ENCODE measurements around the gene KDF1.
A peak's percentile ranks its signal among the peaks of the same experiment; 100 is the strongest.

The KDF1 gene

DNA sequence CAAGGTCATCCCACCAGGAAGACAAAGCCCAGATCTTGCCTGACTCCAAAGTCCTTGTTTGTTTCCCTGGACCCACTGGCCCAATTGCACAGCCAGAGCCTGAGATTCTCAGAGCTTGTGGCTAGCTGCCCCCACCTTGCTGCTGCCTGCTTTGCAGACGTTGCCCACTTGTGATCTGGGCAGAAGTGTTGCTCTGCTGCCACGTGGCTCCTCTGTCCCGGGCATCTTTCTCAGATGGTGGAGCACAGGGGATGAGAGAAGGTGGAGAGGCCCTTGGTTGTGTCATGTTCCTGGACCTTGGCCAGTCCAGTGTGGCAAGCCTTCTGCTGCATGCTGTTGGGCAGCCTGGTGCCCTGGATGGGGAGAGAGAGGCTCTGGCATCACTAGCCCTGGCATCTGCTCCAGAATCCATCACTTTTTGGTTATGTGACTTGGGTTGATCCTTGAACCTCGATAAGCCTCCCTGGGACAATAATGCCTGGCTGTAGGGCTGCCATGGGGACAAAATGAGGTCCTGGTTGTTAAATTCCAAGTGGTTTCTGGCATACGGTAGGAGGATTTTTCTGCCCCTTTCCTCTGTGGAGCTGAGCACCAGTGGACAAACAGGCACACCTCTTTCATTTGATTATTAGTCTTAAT, 44.9 kb downstream of the KDF1 start:
- Histone ChIP-seq H3K36me3 (ENCODE audit: control insufficient read depth in 2 of 2, insufficient read depth in 2 of 2, low read length in 2 of 2) (no peaks in the 10 kb centered on the region), H3K9me3 (ENCODE audit: control insufficient read depth in 2 of 2, low read length in 2 of 2) (no peaks in the 10 kb centered on the region), H3K9ac (ENCODE audit: low read length in 2 of 2) (no peak overlapping the region), H3K4me1 (ENCODE audit: control insufficient read depth, insufficient read depth, low read length) (no peaks in the 10 kb centered on the region), H3K4me3 (ENCODE audit: low read length in 2 of 2) (no peak overlapping the region), H3K27ac (ENCODE audit: low read length) (no peak overlapping the region), H3K27me3 (ENCODE audit: control insufficient read depth in 1 of 2, insufficient read depth in 2 of 2, low read length in 2 of 2) (peaks cover 0 to 2% of the 10 kb centered on the region in 2 donors)

GRCh38 chr1:26913754-26914619, 46.3 kb downstream of the KDF1 start, which contains the start of gene NR0B2:
TSS of gene NR0B2 (minus strand) at chr1:26913975. CDS start at chr1:26913940, 35 bp downstream.
- Histone ChIP-seq H3K9me3 (ENCODE audit: control insufficient read depth in 2 of 2, low read length in 2 of 2) (no peaks in the 10 kb centered on the region), H3K27me3 (ENCODE audit: control insufficient read depth in 1 of 2, insufficient read depth in 2 of 2, low read length in 2 of 2) (peaks cover 0 to 2% of the 10 kb centered on the region in 2 donors), H3K9ac (ENCODE audit: low read length in 2 of 2) (no peak within 1 kb of the TSS), H3K4me1 (ENCODE audit: control insufficient read depth, insufficient read depth, low read length) (no peaks in the 10 kb centered on the region), H3K4me3 (ENCODE audit: low read length in 2 of 2) (no peak within 1 kb of the TSS), H3K27ac (ENCODE audit: low read length) (no peak within 1 kb of the TSS), H3K36me3 (ENCODE audit: control insufficient read depth in 2 of 2, insufficient read depth in 2 of 2, low read length in 2 of 2) (no peaks in the 10 kb centered on the region)

GRCh38 chr1:26913389-26913753, 46.9 kb downstream of the KDF1 start:
- H3K27ac ChIP-seq (ENCODE audit: low read length) = no peak overlapping the region
- no peaks in the 10 kb centered on the region for H3K4me1 ChIP-seq (ENCODE audit: control insufficient read depth, insufficient read depth, low read length)
- no peak overlapping the region for H3K4me3 ChIP-seq (ENCODE audit: low read length in 2 of 2)
- no peaks in the 10 kb centered on the region for H3K9me3 ChIP-seq (ENCODE audit: control insufficient read depth in 2 of 2, low read length in 2 of 2)
- H3K9ac ChIP-seq (ENCODE audit: low read length in 2 of 2) = no peak overlapping the region
- no peaks in the 10 kb centered on the region for H3K36me3 ChIP-seq (ENCODE audit: control insufficient read depth in 2 of 2, insufficient read depth in 2 of 2, low read length in 2 of 2)
- peaks cover 0 to 2% of the 10 kb centered on the region in 2 donors for H3K27me3 ChIP-seq (ENCODE audit: control insufficient read depth in 1 of 2, insufficient read depth in 2 of 2, low read length in 2 of 2)

DNA sequence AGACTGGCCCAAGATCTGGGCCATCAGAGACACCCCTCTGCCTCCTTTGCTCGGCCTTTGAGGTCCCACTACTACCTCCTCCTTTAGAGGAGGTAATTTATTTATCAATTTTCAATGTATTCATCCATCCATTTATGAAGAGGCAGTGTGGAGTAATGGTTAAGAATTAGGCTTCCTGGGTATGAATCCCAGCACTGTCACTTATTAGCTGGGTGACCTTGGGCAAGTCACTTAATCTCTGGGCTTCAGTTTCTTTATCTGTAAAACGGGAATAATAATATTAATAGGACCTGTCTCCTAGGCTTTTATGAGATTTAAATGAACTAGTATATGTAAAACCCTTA, 48.1 kb downstream of the KDF1 start:
- no peak overlapping the region for H3K27ac ChIP-seq (ENCODE audit: low read length)
- H3K9me3 ChIP-seq (ENCODE audit: control insufficient read depth in 2 of 2, low read length in 2 of 2) = no peaks in the 10 kb centered on the region
- peaks cover 0 to 2% of the 10 kb centered on the region in 2 donors for H3K27me3 ChIP-seq (ENCODE audit: control insufficient read depth in 1 of 2, insufficient read depth in 2 of 2, low read length in 2 of 2)
- no peaks in the 10 kb centered on the region for H3K4me1 ChIP-seq (ENCODE audit: control insufficient read depth, insufficient read depth, low read length)
- no peak overlapping the region for H3K4me3 ChIP-seq (ENCODE audit: low read length in 2 of 2)
- no peak overlapping the region for H3K9ac ChIP-seq (ENCODE audit: low read length in 2 of 2)
- no peaks in the 10 kb centered on the region for H3K36me3 ChIP-seq (ENCODE audit: control insufficient read depth in 2 of 2, insufficient read depth in 2 of 2, low read length in 2 of 2)

DNA sequence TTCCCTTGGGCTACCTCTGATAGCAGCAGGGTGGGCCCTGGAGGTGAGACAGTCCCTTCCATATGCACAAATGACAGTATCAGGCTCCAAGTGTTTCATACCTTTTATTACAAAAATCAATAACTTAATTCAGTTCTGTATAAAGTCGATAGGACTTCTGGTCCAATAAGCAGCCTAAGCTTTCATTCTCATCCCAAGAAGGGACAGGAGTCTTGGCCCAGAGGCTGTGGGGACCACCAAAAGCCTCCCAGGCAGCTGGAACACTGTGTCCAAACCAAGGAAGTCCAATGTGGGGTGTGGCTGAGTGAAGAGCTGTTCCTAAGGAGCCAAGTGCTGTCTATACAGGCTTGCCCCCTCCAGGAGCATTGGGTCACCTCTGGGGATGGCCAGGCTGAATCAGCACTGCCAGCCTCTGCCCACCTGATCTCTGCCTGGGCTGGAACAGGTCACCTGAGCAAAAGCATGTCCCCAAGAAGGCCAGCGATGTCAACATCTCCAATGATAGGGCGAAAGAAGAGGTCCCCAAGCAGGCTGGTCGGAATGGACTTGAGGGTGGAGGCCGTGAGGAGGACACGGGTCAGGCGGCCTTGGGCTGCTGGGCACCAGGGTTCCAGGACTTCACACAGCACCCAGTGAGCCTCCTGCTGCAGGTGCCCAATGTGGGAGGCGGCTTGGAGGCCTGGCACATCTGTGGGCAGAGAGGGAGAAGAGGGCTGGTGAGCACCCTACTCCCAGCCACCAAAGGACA, 48.7 kb downstream of the KDF1 start:
- H3K9ac ChIP-seq (ENCODE audit: low read length in 2 of 2) = no peak overlapping the region
- no peaks in the 10 kb centered on the region for H3K9me3 ChIP-seq (ENCODE audit: control insufficient read depth in 2 of 2, low read length in 2 of 2)
- H3K4me1 ChIP-seq (ENCODE audit: control insufficient read depth, insufficient read depth, low read length) = no peaks in the 10 kb centered on the region
- H3K27ac ChIP-seq (ENCODE audit: low read length) = no peak overlapping the region
- no peaks in the 10 kb centered on the region for H3K36me3 ChIP-seq (ENCODE audit: control insufficient read depth in 2 of 2, insufficient read depth in 2 of 2, low read length in 2 of 2)
- H3K27me3 ChIP-seq (ENCODE audit: control insufficient read depth in 1 of 2, insufficient read depth in 2 of 2, low read length in 2 of 2) = peaks cover 0 to 2% of the 10 kb centered on the region in 2 donors
- H3K4me3 ChIP-seq (ENCODE audit: low read length in 2 of 2) = no peak overlapping the region

DNA sequence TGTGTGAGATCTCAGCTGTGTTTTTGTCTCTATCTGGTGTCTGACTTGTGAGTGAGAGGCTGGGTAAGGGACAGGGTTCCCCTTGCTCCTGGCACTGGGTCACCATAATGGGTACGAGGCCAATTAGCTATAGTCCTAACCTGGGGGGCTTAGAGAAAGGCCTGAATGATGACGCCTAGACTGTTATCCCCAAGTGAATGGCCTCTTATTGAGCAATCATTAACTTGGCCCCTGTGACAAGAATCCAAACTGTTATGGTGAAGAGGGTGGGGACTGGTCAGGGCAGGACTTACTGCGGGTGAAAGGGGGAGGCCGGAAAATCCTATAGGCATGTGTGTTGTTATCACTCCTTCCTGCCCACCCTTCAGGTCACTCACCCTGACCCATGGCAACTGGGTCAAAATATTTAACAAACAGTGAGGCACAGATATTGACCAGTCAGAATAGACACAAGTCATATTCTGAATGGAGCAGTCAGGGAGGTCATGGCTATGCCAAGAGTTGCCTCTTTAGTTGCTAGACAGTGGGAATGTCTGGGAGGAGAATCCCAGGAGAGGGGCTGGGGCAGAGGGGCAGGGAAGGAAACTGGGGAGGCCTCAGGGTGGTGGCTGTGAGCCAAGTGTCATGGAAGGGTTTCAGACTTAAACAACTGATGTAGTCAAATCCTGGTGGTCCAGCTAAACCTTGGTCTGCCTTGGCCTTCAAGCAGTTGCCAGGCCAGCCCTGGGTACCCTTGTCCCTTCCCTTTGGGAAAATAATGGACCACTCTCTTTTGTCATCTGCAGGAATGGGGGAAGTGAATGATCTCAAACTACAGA, 49.7 kb downstream of the KDF1 start:
- Histone ChIP-seq H3K27ac (ENCODE audit: low read length) (no peak overlapping the region), H3K9me3 (ENCODE audit: control insufficient read depth in 2 of 2, low read length in 2 of 2) (no peaks in the 10 kb centered on the region), H3K9ac (ENCODE audit: low read length in 2 of 2) (no peak overlapping the region), H3K4me3 (ENCODE audit: low read length in 2 of 2) (no peak overlapping the region), H3K4me1 (ENCODE audit: control insufficient read depth, insufficient read depth, low read length) (no peaks in the 10 kb centered on the region), H3K27me3 (ENCODE audit: control insufficient read depth in 1 of 2, insufficient read depth in 2 of 2, low read length in 2 of 2) (peaks cover 0 to 2% of the 10 kb centered on the region in 2 donors), H3K36me3 (ENCODE audit: control insufficient read depth in 2 of 2, insufficient read depth in 2 of 2, low read length in 2 of 2) (no peaks in the 10 kb centered on the region)

DNA sequence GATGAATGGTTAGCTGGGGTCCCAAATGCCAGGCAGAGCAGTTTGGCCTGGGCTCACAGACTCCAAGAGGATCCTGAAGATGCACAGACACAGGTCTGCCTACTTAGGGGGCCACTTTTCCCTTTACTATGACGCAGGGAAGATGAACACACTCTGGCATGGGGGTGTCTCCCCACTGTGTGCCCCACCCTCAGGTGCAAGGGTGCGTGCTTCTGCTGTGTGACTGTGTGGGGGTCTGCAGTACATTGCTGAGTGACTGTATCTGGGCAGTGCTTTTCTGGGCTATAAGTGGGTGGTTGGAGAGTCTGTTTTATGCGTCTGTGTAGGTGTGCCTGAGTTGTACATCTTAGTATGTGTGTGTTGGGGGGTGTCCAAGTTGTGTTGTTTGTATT, 50.3 kb downstream of the KDF1 start:
- peaks cover 0 to 2% of the 10 kb centered on the region in 2 donors for H3K27me3 ChIP-seq (ENCODE audit: control insufficient read depth in 1 of 2, insufficient read depth in 2 of 2, low read length in 2 of 2)
- no peaks in the 10 kb centered on the region for H3K9me3 ChIP-seq (ENCODE audit: control insufficient read depth in 2 of 2, low read length in 2 of 2)
- H3K9ac ChIP-seq (ENCODE audit: low read length in 2 of 2) = no peak overlapping the region
- no peaks in the 10 kb centered on the region for H3K36me3 ChIP-seq (ENCODE audit: control insufficient read depth in 2 of 2, insufficient read depth in 2 of 2, low read length in 2 of 2)
- H3K4me1 ChIP-seq (ENCODE audit: control insufficient read depth, insufficient read depth, low read length) = no peaks in the 10 kb centered on the region
- no peak overlapping the region for H3K27ac ChIP-seq (ENCODE audit: low read length)
- H3K4me3 ChIP-seq (ENCODE audit: low read length in 2 of 2) = no peak overlapping the region

GRCh38 chr1:26907071-26907917, 53.0 kb downstream of the KDF1 start:
- no peak overlapping the region for H3K27ac ChIP-seq (ENCODE audit: low read length)
- H3K27me3 ChIP-seq (ENCODE audit: control insufficient read depth in 1 of 2, insufficient read depth in 2 of 2, low read length in 2 of 2) = no peaks in the 10 kb centered on the region
- H3K9ac ChIP-seq (ENCODE audit: low read length in 2 of 2) = no peak overlapping the region
- H3K4me1 ChIP-seq (ENCODE audit: control insufficient read depth, insufficient read depth, low read length) = no peaks in the 10 kb centered on the region
- no peaks in the 10 kb centered on the region for H3K36me3 ChIP-seq (ENCODE audit: control insufficient read depth in 2 of 2, insufficient read depth in 2 of 2, low read length in 2 of 2)
- H3K4me3 ChIP-seq (ENCODE audit: low read length in 2 of 2) = no peak overlapping the region
- H3K9me3 ChIP-seq (ENCODE audit: control insufficient read depth in 2 of 2, low read length in 2 of 2) = no peaks in the 10 kb centered on the region

DNA sequence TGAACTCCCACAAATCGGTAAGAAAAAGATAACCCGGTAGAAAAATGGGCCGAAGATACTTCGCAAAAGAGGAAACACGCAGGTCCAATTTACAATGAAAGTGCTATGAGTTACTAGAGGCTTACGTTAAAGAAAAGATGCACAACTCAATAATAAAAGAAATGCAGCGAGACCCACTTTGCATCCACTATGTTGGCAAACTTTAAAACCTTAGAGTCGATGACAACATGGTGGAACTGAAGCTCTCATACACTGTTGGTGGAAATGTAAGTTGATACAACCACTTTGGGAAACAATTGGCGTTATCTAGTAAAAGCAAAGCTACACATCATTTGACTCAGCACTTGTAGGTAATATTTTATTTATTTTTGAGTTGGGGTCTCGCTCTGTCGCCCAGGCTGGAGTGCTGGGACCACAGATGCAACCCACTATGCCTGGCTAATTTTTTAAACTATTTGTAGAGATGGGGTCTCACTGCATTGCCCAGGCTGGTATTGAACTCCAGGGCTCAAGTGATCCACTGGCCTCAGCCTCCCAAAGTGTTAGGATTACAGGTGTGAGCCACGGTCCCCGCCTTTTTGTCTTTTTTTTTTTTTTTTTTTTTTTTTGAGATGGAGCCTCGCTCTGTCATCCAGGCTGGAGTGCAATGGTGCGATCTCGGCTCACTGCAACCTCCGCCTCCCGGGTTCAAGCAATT, 59.3 kb downstream of the KDF1 start:
- Histone ChIP-seq H3K9me3 (ENCODE audit: control insufficient read depth in 2 of 2, low read length in 2 of 2) (no peaks in the 10 kb centered on the region), H3K4me3 (ENCODE audit: low read length in 2 of 2) (peak overlapping the region; percentile 93 to 99), H3K9ac (ENCODE audit: low read length in 2 of 2) (peak overlapping the region; percentile 92 to 96), H3K36me3 (ENCODE audit: control insufficient read depth in 2 of 2, insufficient read depth in 2 of 2, low read length in 2 of 2) (peaks cover 9 to 10% of the 10 kb centered on the region in 2 donors), H3K4me1 (ENCODE audit: control insufficient read depth, insufficient read depth, low read length) (peaks cover 21% of the 10 kb centered on the region), H3K27me3 (ENCODE audit: control insufficient read depth in 1 of 2, insufficient read depth in 2 of 2, low read length in 2 of 2) (no peaks in the 10 kb centered on the region), H3K27ac (ENCODE audit: low read length) (peak overlapping the region; percentile 87)
